GM12874 (cell line): ENCODE data around the gene DENND1A.

Source experiments
- CTCF ChIP-seq: IDR thresholded peaks from 2 replicates; pipeline ENCODE4 v1.5.1; 2011; ENCODE audit warnings: low read depth, mild to moderate bottlenecking, control low read depth, low read length, moderate library complexity; ENCODE audit not compliant: insufficient read depth

The DENND1A gene

GRCh38 chr9:123365287-123365880 lies 564.5 kb downstream of the DENND1A start:
- peak; percentile 39; the same call in 1 of the 2 replicates for TF ChIP-seq CTCF

- TF ChIP-seq CTCF: no peak
Measured at GRCh38 chr9:123364241-123364824, 565.6 kb downstream of the DENND1A start.

- no peak for TF ChIP-seq CTCF
Measured at GRCh38 chr9:123362856-123363255, 567.1 kb downstream of the DENND1A start.

GRCh38 chr9:123361731-123362510 lies 568.0 kb downstream of the DENND1A start:
- no peak for TF ChIP-seq CTCF

- TF ChIP-seq CTCF: no peak
Measured at GRCh38 chr9:123361086-123361730, 568.7 kb downstream of the DENND1A start.

- no peak for TF ChIP-seq CTCF
Measured at GRCh38 chr9:123360161-123361085, 569.5 kb downstream of the DENND1A start.
